Stimulated activated CD4-positive, alpha-beta T cell treated with anti-CD3 and anti-CD28 coated beads, Interleukin-15, amount 100 ng/mL, for 48 hours (primary cell): ENCODE results near the gene CDK11B.

ENCODE experiments used
- DNase-seq, 2 donors: peaks; one replicate each; pipeline ENCODE4 v3.0.0-alpha.2; 2020; ENCODE audit warnings: low read depth in 2 of 2

The CDK11B gene

DNA sequence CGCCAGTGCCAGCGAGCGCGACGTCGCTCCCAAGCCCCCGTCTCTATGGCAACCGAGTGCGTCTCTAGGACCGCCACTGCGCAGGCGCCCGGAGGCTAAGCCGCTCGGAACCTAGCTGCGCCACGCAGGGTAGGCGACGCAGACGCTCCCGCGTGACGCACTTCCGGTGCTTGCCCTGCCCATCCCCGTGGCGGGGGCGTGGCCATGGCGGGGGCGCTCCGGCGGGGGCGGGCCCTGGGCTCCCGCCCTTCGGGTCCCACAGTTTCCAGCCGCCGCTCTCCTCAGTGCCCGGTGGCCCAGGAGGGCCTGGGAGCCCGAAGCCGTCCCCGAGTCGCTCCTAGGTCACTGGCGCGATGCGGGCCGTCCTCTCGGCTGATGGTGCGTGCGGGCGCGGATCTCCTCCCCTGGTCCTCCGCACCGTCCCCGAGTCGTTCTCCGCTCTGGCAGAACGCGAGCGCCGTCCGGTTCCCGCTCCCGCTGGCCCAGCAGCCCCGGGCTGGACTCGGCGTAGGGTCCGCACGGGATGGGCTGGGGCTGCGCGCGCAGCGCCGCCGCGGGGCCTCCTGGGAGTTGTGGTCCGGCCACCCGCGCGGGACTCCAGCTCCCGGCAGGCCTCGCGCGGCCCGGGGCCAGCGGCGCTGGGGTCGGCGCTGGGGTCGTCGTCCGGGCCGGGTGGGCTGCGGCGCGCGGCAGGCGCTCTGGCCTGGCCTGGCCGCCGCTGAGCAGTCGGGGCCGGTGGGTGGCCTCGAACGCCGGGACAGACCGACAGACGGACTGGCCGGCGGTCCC, 43.4 kb downstream of the CDK11B start, which contains the start of gene MIB2:
Gene MIB2 (plus strand): TSS at position 245 of the 789 bp plus-strand sequence. CDS start 7,953 bp downstream, outside the sequence.
- peak; percentile 92 to 96 for DNase-seq

DNA sequence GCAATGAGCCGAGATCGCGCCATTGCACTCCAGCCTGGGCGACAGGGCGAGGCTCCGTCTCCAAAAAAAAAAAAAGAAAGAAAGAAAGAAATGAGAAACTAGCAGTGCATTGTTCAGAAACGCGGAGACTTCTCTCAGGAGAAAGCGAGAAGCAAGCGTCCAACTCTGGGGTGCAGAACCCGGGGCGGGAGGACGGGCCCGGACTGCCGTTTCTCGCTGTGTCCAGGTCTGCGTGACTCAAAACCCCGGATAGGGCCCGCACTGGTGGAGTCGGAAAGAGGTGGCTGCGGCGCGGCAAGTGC, 43.9 kb downstream of the CDK11B start:
- no peak for DNase-seq

DNA sequence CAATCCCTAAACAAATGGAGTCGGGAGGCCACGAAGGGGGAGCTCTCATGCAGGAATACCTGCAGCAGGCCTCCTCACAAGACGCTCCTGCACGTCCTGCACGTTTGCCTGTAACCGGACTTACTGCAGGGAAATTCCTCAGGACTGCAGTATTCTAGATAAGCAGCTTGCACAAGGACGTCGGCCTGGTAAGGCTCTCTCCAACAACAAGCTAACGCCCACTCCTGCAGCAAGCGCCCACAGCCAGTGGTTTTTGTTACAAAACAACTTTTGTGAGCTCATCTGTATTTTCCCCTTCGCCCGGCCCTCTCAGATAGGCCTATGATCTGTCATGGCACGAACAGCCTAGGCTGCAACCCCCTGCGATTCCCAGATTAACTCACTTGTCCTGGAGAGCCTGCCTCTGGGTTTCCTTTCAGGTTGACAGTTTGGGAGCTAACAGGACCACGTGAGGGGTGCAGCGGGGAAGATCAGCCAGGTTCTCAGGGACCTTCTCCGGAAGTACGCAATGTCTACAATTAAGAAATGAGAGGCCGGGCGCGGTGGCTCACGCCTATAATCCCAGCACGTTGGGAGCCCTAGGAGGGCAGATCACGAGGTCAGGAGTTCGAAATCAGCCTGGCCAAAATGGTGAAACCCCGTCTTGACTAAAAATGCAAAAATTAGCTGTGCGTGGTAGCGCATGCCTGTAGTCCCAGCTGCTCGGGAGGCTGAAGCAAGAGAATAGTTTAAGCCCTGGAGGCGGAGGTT, 44.4 kb downstream of the CDK11B start:
- peak; percentile 40 to 51 for DNase-seq

DNA sequence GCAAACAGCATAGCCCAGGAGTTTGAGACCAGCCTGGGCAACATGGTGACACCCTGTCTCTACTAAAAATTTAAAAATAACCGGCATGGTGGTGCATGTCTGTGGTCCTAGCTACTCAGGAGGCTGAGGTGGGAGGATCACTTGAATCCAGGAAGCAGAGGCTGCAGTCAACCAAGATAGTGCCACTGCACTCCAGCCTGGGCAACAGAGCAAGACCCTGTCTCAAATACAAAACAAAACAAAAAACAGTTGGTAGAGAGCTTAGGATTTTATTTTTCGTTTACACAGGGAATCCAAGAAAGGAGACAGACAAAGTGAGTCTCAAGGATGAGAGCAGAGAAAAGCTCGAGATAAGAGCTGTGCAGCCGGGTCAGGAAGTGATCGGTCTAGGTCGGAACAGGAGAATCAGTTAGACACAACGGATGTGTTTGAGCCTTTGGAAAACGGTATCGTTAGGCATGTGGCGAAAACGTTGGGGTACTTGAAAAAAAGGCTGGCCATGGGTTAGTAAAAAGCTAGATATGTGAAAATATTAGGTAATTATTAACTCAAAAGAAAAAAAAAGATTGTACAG, 45.2 kb downstream of the CDK11B start:
- no peak for DNase-seq

DNA sequence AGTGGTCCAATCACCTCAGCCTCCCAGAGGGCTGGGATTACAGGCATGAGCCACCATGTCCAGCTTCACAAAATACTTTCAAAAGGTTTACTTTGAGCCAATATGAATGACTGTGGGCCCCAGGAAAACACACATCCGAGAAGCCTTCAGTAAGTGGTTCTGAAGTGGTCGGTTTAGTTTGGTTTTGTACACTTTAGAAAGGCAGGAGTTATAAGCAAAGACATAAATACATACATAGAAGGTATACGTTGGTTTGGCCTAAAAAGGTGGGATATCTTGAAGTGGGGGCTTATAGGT, 46.8 kb downstream of the CDK11B start:
- no peak for DNase-seq

DNA sequence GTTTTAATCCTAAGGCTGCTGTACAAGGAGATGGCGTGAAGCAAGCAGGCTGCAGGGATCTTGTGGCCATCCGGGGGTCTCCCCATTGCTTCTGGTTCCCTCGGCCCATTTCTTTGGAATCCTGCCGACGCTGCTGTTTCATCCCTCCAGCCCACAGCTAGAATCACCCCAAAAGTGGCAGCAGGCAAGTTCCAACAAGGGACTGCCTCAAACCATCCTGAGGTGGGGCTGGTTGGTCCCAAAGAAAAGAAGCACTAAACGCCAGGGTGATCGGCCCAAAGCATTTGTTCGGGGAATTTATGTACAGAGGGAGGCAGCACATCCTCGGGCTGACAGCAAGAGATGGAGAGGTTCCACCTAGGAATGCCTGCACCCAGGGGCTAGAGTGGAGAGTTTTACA, 48.0 kb downstream of the CDK11B start:
- DNase-seq = no peak

DNA sequence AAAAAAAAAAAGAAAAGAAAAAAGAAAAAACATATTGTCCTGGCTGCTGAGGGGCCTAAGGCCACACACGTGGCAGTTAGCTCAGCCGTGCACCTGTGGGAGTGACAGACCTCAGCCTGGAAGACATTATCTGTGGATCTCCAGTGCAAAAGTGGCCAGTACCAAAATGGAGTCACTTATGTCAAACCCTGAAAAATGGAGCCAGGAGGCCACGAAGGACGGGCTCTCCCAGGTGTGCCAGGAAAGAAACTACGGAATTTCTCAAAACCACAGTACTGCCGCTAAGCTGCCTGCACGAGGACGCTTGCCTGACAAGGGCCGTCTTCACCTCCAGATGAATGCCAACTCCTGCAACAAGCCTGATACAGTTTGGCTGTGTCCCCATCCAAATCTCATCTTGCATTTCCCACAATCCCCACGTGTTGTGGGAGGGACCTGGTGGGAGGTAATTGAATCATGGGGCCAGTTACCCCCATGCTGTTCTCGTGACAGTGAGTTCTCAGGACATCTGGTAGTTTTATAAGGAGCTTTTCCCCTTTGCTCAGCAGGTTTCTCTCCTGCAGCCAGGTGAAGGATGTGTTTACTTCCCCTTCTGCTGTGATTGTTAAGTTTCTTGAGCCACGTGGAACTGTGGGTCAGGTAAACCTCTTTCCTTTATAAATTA, 48.9 kb downstream of the CDK11B start:
- DNase-seq = no peak

DNA sequence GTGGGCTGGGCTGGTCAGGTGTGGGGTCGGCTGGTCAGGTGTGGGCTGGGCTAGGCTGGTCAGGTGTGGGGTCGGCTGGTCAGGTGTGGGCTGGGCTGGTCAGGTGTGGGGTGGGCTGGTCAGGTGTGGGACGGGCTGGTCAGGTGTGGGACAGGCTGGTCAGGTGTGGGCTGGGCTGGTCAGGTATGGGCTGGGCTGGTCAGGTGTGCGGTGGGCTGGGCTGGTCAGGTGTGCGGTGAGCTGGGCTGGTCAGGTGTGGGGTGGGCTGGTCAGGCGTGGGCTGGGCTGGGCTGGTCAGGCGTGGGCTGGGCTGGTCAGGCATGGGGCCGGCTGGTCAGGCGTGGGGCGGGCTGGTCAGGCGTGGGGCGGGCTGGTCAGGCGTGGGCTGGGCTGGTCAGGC, 52.6 kb downstream of the CDK11B start:
- DNase-seq = no peak

DNA sequence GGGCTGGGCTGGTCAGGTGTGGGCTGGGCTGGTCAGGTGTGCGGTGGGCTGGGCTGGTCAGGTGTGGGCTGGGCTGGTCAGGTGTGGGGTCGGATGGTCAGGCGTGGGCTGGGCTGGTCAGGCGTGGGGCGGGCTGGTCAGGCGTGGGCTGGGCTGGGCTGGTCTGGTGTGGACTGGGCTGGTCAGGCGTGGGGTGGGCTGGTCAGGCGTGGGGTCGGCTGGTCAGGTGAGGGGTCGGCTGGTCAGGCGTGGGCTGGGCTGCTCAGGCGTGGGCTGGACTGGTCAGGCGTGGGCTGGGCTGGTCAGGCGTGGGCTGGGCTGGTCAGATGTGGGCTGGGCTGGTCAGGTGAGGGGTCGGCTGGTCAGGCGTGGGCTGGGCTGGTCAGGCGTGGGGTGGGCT, 53.1 kb downstream of the CDK11B start:
- no peak for DNase-seq

DNA sequence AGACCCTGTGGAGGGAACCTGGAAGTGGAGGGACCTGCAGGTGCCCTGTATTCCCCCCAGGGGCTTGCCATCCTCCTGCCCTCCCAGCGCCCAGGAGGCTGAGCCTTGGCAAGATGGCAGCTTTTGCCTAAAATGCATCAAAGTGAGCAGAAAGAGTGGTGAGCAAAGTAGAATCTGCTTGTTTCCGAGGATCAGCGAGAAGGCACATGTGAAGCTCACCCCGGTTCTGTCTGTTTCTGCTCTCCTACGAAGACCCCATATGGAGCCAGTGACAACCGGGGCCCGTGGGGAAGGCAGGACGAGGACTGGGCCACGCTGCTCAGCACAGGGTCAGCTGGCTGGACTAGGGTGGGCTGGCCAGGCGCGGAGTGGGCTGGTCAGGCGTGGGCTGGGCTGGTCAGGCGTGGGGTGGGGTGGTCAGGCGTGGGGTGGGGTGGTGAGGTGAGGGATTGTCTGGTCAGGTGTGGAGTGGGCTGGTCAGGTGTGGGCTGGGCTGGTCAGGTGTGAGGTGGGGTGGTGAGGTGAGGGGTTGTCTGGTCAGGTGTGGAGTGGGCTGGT, 53.7 kb downstream of the CDK11B start:
- no peak for DNase-seq

DNA sequence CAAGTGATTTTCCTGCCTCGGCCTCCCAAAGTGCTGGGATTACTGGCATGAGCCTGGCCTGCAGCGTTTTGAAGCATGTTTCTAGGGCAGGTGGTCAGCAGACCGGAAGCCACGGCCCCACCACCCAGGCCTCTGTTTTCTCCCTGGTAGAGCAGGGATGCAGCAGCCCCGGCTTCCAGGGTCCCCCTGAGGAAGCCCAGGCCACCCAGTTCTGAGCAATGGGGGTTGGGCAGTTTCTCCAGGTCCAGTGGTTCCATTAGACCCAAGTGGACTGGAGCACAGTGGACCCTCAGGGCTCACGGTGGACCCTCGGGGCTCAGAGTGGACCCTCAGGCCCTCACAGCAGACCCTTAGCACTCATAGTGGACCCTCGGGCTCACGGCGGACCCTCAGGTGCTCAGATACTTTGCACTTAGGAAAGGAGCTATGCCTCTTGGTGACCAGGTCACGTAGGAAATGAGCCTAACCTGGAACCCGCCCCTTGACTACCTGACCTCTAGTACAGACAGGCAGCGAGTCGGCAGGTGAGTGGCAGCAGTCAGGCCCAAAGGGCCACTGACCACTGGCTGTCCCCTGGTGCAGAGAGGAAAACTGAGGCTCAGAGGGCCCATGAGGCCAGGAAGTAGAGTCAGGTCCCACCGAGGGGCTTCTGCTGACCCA, 54.3 kb downstream of the CDK11B start:
- DNase-seq = no peak

DNA sequence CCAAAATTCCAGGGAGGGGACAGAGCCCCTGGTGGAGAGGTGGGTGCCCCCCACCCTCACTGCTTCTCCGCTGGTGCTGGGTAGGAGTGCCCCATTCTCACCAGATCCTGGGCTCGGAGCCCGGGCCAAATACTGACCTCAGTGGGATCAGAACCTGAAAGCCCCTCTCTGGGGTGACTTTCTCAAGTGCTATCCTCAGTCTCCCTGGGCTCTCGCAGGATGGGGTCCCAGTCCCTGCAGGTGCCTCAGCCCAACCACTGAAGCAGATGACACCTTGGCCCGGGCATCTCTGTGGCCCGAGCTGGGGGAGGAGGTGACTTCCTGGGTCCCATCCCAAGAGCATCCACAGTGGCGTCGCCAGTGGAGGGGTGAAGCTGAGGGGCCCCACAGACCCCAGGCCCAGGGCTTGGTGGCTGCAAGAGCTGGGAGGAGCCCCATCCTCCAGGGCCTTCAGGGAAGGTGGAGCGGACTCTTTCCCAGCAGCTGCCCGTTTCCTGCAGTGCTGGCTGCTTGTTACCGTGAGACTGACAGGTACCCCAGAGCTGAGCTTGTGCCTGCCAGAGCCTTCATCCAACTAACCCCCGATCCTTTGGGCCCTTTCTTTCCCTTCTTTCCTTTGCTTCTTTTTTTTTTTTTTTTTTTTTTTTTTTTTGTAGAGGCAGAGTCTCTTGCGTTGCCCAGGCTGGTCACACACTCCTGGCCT, 55.0 kb downstream of the CDK11B start:
- no peak for DNase-seq

DNA sequence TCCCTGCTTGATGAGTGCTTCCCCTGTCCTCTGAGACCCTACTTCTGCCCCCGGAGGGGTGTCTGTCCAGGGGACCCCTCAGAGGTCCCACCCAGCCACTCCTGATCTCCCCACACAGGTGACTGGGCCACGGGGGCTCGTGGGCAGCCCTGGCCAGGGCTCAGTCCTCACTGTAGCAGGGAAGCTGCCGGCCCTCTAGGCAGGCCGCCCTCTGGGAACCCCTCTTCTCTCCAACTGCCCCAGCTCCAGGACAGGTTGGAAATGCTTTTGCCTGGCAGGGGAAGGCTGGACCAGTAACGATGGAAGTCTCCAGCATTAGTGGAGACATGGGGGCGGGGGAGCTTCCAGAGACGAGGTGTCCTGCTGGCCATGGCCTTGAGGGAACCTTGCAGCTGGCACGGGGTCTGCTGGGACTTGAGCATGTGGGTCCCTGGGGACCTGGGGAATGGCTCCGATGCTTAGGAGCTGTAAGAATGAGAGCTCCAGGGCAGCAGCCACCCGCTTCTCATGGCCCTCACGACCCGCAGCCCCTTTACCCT, 55.8 kb downstream of the CDK11B start:
- no peak for DNase-seq

DNA sequence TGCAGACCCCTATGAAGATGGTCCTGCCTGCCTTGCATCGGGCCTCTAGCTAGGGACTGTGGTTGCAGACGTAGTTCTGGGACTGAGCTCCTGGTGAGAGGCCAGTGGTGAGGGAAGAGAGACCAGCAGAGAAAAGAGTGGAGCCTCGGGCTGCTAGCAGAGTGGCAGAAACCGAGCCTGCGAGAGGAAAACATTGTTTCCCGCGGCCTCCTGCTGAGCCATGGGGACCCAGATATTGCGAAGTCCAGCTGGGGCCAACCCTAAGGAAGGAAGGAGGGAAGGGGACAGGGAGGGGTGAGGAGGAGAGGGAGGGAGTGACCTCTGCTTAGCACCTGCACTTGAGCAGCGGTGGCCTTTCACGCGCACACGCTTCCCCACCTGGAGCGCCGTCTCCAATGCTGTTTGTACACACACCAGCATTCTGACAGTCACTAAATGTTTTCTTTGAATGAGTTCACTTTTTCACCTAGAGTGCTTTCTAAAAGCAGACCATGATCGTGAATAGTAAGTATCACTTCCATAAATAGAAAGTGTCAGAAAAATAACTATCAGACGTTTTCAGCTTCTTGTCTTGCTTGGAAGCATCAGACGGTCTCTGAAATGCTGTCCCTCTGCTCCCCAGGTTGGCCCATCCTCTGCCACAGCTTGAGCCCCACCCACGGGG, 56.4 kb downstream of the CDK11B start:
- no peak for DNase-seq

DNA sequence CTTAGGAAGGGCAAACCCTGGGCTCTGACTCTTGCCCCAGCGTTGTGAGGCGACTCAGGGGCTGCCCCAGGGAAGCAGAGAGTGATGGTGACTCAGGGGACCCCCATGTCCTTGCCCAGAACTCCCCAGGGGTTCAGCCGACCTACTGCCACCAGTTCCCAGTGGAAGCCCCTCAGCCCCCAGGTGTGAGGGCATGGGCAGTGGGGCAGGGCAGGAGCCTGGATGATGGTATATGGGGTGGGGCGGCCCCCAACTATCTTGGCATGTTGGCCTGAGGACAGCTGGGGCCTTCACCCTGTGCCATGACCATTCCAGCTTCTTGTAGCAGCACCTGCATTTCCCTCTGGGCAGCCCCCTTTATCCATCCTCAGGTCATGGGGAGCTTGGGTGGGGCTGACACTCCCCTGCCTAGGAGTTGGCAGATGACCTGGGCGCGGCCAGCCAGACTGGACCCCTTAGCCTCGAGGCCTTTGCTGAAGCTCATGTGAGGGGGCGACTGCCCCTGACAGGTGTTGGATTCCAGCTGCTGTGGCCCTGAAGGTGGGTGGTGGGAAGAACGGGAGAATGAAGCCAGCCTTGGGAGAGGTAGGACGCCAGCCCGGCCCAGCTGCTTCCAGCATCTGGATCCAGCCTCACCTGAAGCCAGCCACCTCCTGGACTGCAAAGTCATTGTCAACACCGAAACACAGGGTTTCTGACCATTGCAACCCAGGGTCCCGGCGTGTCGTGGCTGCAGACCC, 57.1 kb downstream of the CDK11B start:
- no peak for DNase-seq

DNA sequence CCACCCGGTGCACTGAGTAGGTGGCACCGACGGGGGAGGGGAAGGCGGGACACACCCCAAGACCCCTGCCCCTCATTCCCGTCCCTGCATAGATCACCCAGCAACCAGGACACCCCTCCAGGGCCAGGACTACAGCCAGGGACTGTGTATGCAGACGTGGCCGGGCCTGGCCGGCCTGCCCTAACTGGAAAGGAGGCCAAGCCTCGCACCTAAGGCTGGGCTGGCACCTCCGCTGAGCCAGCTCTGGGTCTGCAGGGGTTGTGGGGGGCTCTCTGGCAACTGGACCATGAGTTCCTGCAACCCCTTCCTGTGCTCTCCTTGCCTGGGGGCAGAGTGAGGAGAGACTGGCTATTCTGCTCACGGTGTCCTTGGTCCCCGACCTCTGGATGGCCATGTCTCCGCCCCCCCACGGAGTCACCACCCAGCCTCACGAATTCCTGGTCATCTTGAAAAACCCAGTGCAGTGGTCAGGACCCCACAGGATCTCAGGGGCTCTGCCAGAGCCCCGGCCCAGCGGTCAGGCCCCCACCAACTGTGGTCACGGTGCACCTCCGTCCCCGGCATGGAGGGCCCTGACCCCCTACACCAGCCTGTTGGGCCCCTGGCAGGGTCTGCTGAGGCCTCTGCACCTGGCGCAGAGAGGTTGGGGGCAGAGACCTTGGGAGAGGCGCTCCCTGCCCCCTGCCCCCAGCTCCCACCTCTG, 57.8 kb downstream of the CDK11B start:
- no peak for DNase-seq

DNA sequence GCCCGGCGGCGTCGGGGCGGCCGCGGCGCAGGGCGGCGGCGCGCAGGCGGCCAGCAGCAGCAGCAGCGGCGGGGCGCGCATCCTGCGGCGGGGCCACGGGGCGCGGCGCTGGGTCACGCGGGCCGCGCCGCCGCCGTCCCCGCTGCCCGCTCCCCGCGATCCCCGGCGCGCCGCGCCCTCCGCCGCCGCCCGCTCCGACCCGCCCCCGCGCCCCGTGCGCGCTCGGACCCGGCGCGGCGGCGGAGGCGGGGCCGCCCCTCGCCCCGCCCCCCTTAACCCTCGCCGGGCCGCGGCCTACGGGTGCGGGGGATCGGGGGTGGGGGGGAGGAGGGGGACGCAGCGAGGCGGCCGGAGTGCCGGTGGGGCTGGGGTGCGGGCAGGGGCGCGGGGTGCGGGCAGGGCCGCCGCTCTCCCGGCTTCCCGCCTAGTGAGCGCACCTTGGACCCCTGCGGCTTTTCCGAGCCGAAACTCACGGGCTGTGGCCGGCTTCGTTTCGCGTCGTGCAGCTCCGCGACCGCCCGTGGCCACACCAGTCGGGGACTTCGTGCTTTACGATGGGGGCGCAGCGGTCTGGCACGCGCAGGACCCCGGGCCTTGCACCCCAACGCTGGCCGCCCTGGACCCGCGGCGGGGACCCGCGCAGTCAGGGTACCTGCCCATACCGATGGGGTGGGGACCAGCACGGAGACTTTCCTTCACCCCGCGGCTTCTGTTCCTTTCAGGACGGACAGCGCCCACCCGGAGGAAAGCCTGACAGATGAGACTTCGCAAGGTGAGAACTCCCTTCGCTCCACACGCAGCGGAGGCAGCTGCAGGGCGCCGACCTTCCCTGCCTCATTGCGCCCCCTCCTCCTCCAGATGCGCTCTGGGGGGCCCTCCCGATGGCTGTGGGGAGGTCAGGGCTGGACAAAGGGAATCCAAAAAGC, 58.6 kb downstream of the CDK11B start, which contains the start of gene FNDC10:
Gene FNDC10 (minus strand): TSS at position 201 of the 926 bp plus-strand sequence. CDS start 120 bp downstream, at position 81.
- no peak for DNase-seq
